Measurements from ENCODE around the gene FKBP2.

DNA sequence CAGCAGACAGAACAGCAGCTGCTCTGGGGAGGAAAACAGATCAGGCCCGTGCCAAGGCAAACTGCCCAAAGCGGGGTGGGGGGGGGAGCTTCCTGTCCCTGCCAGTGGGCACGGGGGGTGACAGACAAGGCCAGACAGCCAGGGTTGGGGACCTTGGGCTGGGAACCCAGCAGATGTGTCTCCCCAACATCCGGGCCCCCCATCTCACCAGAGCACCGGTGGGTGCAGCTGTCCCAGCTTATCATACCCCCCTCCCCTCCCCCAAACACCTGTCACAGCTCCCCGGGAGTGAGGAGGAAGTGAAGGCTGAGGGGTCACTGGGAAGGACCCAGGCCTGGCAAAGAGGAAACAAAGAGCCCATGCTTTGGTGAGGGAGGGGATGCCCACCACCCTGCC is 4.5 kb downstream of the FKBP2 start:
- TF ChIP-seq CTCF (IDR thresholded peaks at IDR 0.05) (no peak), POLR2A (IDR thresholded peaks at IDR 0.05) (no peak), EP300 (IDR thresholded peaks at IDR 0.05) (no peak)

Measured in sigmoid colon (tissue), 4 donors.